SHP77 treated with DMSO at 0.1 percent for 48 hours (cell line): ENCODE results near the gene ATP2B2.

Source experiments
- DNase-seq: peaks from one replicate; lab custom pipeline; 2025; lab: John Stamatoyannopoulos, UW

ATP2B2 gene

GRCh38 chr3:10510743-10511432 lies 5.5 kb upstream of the ATP2B2 start:
- DNase-seq: no peak

GRCh38 chr3:10510086-10510742 lies 4.8 kb upstream of the ATP2B2 start:
- DNase-seq: no peak

- no peak for DNase-seq
Observed at GRCh38 chr3:10509325-10509724, 3.9 kb upstream of the ATP2B2 start.

GRCh38 chr3:10508619-10509260 lies 3.4 kb upstream of the ATP2B2 start:
- DNase-seq: no peak

GRCh38 chr3:10508235-10508618 lies 2.8 kb upstream of the ATP2B2 start:
- no peak for DNase-seq

GRCh38 chr3:10507331-10507730 lies 1.9 kb upstream of the ATP2B2 start:
- DNase-seq: no peak

- DNase-seq: no peak
Observed at GRCh38 chr3:10506696-10507095, 1.3 kb upstream of the ATP2B2 start.

GRCh38 chr3:10505791-10506585 lies 602 bp upstream of the ATP2B2 start:
- no peak for DNase-seq

- no peak for DNase-seq
Observed at GRCh38 chr3:10504171-10505049, 976 bp downstream of the ATP2B2 start.

- DNase-seq: no peak
Observed at GRCh38 chr3:10503217-10503796, 2.1 kb downstream of the ATP2B2 start.

GRCh38 chr3:10502185-10502880 lies 3.1 kb downstream of the ATP2B2 start:
- no peak for DNase-seq

- no peak for DNase-seq
Observed at GRCh38 chr3:10501664-10502052, 3.7 kb downstream of the ATP2B2 start.

GRCh38 chr3:10500717-10501663 lies 4.4 kb downstream of the ATP2B2 start:
- no peak for DNase-seq

- no peak for DNase-seq
Observed at GRCh38 chr3:10498271-10498670, 7.1 kb downstream of the ATP2B2 start.

- no peak for DNase-seq
Observed at GRCh38 chr3:10497439-10497838, 7.9 kb downstream of the ATP2B2 start.

- no peak for DNase-seq
Observed at GRCh38 chr3:10496121-10496863, 9.1 kb downstream of the ATP2B2 start.

- no peak for DNase-seq
Observed at GRCh38 chr3:10495614-10496013, 9.8 kb downstream of the ATP2B2 start.

GRCh38 chr3:10495003-10495402 lies 10.4 kb downstream of the ATP2B2 start:
- DNase-seq: no peak

GRCh38 chr3:10494180-10494579 lies 11.2 kb downstream of the ATP2B2 start:
- DNase-seq: no peak
